ENCODE measurements around the gene MAN1A1. TPM values are rescaled to one million over a fixed set of nuclear protein-coding genes. Genes with fewer than 3 reads are reported as not detected.

Gene MAN1A1
- total RNA-seq, 1 donor from 2014 or later: 3.0 TPM

DNA sequence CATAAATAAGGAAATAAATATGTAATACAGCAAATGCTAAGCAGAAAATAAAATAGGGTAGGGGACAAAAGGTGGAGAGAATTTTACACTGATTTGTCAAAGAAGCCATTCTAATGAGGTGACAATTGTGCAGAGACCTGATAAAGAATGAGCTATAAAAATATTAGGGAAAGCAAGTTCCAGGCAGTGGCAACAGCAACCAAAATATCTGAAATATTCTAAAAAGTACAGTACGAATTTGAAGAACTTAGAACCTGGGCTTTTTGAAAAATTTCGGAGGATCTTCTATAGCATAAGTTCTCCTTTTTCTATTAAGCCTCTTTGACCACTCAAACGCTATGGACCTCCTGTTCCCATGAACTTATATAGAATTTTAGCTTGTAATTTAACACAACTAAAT, 173.1 kb downstream of the MAN1A1 start:
- no peaks in the 10 kb centered on the region for H3K27me3 Mint-ChIP-seq (ENCODE audit: low read depth)
- no peak overlapping the region for H3K27ac Mint-ChIP-seq (ENCODE audit: unreplicated experiment)
- H3K36me3 Mint-ChIP-seq (ENCODE audit: low read depth): no peaks in the 10 kb centered on the region
- TF ChIP-seq, protein P1, sequence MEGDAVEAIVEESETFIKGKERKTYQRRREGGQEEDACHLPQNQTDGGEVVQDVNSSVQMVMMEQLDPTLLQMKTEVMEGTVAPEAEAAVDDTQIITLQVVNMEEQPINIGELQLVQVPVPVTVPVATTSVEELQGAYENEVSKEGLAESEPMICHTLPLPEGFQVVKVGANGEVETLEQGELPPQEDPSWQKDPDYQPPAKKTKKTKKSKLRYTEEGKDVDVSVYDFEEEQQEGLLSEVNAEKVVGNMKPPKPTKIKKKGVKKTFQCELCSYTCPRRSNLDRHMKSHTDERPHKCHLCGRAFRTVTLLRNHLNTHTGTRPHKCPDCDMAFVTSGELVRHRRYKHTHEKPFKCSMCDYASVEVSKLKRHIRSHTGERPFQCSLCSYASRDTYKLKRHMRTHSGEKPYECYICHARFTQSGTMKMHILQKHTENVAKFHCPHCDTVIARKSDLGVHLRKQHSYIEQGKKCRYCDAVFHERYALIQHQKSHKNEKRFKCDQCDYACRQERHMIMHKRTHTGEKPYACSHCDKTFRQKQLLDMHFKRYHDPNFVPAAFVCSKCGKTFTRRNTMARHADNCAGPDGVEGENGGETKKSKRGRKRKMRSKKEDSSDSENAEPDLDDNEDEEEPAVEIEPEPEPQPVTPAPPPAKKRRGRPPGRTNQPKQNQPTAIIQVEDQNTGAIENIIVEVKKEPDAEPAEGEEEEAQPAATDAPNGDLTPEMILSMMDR (conservative IDR thresholded peaks at IDR 0.05): no peak
- no peaks in the 10 kb centered on the region for H3K9me3 Mint-ChIP-seq
- H3K4me3 Mint-ChIP-seq: no peak overlapping the region
- DNase-seq (ENCODE audit: low read depth, low spot score): no peak
- peaks cover 8% of the 10 kb centered on the region for H3K4me1 Mint-ChIP-seq

DNA sequence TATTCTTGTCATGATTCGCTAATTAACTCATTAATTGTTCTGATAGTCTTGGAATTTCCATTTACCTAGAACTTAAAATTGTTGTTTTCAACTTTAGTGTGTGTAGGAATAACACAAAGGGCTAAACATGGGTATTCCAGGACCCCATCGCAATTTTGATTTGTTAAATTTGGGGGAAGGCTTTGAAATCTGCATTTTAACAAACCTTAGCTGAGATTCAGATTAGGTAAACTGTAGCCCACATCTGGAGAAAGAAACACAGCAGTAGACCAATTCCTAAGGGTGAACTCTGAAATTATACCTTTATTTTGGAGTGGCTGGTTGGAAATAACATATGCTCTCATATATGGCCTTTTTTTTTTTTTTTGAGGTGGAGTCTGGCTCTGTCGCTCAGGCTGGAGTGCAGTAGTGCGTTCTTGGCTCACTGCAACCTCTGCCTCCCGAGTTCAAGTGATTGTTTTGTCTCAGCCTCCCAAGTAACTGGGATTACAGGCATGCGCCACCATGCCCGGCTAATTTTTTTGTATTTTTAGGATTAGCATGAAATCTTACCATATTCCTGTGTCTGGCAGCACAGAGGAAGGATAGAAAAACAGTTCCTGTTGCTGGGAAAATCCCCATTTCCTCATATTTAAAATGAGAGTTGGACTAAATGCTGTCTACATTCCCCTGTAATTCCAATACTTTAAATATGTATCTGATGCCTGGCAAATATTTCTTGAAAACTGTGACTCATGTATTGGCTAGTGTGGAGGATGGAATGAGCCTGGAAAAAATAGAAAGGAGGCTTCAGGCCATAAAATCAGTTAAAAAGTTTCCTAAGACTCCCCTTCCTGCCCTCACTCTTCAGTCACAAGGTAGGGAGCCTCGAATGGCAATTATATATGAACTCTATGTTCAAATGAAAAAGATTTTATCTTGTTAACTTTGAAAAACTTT, 174.4 kb downstream of the MAN1A1 start:
- Mint-ChIP-seq H3K27ac (ENCODE audit: unreplicated experiment) (no peak overlapping the region), H3K36me3 (ENCODE audit: low read depth) (no peaks in the 10 kb centered on the region), H3K4me1 (peaks cover 8% of the 10 kb centered on the region), H3K9me3 (no peaks in the 10 kb centered on the region), H3K27me3 (ENCODE audit: low read depth) (no peaks in the 10 kb centered on the region), H3K4me3 (no peak overlapping the region)
- TF ChIP-seq, protein P1 (conservative IDR thresholded peaks at IDR 0.05): no peak
- no peak for DNase-seq (ENCODE audit: low read depth, low spot score)

DNA sequence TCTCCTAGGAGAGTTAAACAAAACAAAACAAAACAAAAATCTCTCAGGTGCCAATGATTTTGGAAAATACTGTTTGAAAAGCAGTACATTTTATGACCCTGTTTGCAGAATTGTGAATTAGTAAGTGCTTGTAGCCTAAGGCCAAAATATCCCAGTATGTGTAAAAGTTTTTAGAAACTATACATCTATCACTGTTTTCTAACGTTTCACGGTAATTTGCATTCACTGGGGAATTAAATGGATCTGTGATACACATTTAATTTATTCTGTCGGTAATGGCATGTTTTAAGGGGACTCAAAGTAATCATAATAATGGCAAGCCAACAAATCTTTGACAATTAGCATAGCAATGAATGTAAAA, 175.5 kb downstream of the MAN1A1 start:
- Mint-ChIP-seq H3K4me3 (no peak overlapping the region), H3K36me3 (ENCODE audit: low read depth) (no peaks in the 10 kb centered on the region), H3K27me3 (ENCODE audit: low read depth) (no peaks in the 10 kb centered on the region), H3K9me3 (no peaks in the 10 kb centered on the region), H3K27ac (ENCODE audit: unreplicated experiment) (no peak overlapping the region), H3K4me1 (peaks cover 8% of the 10 kb centered on the region)
- no peak for DNase-seq (ENCODE audit: low read depth, low spot score)
- TF ChIP-seq, protein P1 (conservative IDR thresholded peaks at IDR 0.05): no peak

DNA sequence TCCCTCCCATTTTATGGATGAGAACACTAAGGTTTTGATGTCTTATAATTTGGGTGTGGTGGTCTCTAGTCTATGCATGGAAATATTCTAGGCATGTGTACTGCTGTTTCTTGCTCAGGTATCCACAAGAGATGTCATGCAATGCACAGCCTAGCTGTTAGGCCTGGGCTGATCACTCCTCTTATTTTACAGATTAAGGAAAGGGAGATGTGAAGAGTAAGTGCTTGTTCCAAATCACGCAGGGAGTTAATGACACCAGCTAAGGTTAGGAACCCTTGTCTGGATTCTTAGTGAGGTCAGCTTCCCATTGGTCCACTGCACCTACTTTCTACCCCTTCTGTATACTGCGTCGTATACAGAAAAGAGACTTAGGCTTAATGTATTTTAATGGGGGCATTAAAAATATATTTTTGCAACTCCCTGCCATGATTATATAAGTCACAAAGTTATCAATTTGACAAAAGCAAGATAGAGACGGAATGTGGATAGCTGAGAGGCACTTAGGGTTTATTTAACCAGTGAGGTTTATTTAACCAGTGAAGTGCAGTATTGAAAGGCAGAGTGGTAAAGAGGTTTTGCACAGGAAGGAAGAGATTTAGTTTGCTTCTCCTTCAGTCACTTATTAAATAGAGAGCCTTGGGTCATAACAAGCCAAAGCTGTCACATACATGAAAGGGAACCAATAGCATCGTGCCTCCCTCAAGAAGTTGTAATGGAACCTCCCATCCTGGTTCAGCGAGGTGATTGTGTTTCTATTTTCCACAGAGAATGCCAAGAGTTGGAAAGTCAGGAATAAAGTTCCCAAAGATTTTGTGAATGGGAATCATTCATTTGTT, 176.1 kb downstream of the MAN1A1 start:
- Mint-ChIP-seq H3K27ac (ENCODE audit: unreplicated experiment) (no peak overlapping the region), H3K9me3 (no peaks in the 10 kb centered on the region), H3K27me3 (ENCODE audit: low read depth) (no peaks in the 10 kb centered on the region), H3K36me3 (ENCODE audit: low read depth) (no peaks in the 10 kb centered on the region), H3K4me3 (no peak overlapping the region), H3K4me1 (peaks cover 8% of the 10 kb centered on the region)
- TF ChIP-seq, protein P1 (conservative IDR thresholded peaks at IDR 0.05): no peak
- DNase-seq (ENCODE audit: low read depth, low spot score): no peak

DNA sequence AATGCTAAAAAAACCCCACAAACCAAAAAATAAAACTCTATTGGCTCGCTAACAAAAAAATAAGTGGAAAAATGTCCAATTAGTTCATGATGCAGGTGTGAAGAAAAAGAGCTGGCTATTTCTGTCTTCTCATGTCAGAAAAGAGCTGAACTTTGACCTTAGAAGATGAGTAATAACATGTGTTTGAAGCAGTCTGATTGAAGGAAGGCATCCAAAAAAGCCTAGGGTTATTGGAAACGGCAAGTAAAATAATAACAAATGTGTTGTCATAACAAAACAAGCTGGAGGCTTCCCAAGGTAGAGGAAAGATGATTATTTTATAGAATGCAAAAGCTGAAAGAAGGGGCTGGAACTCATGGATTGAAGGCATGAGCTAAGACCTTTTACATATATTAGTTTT, 176.7 kb downstream of the MAN1A1 start:
- no peak overlapping the region for H3K27ac Mint-ChIP-seq (ENCODE audit: unreplicated experiment)

More for the DNA sequence above, 176.7 kb downstream of the MAN1A1 start:
- Mint-ChIP-seq H3K36me3 (ENCODE audit: low read depth) (no peaks in the 10 kb centered on the region), H3K4me3 (no peak overlapping the region), H3K27me3 (ENCODE audit: low read depth) (no peaks in the 10 kb centered on the region), H3K4me1 (peaks cover 8% of the 10 kb centered on the region), H3K9me3 (no peaks in the 10 kb centered on the region)
- DNase-seq (ENCODE audit: low read depth, low spot score): no peak
- TF ChIP-seq, protein P1 (conservative IDR thresholded peaks at IDR 0.05): no peak

All from neural crest cell (in vitro differentiated cells).